Right lobe of liver (tissue), 6 donors: ENCODE results near the gene SDK1. TPM values are rescaled to one million over a fixed set of nuclear protein-coding genes. Genes with fewer than 3 reads are reported as not detected.

Source experiments
- ATAC-seq, 4 donors: fragments of 200-7000 bp; cut with Tn5 transposase; one replicate each; pipeline ENCODE4 v1.9.1; 2020; ENCODE audit warnings: mild to moderate bottlenecking in 4 of 4, moderate library complexity in 4 of 4
- DNase-seq, 3 donors: peaks; one replicate each; pipeline ENCODE4 v3.0.0-alpha.2; 2020
- H3K27ac ChIP-seq, 3 donors: fragments of 200-600 bp; one replicate each; pipeline ENCODE4 v1.8.0; 2022
- H3K27me3 ChIP-seq, 2 donors: fragments of 200-600 bp; one replicate each; pipeline ENCODE4 v1.8.0; 2022
- H3K36me3 ChIP-seq, 4 donors: fragments of 200-600 bp; sonication (generic) in 1 of 4; one replicate each; pipeline versions ENCODE4 v1.5.1 to v1.8.0; 2017 to 2022; ENCODE audit warnings: control low read depth in 1 of 4
- H3K4me1 ChIP-seq, 4 donors: fragments of 200-600 bp; sonication (generic) in 1 of 4; one replicate each; pipeline versions ENCODE4 v1.5.1 to v1.8.0; 2017 to 2022; ENCODE audit warnings: control low read depth in 1 of 4
- H3K4me3 ChIP-seq, 3 donors: fragments of 200-600 bp; one replicate each; pipeline ENCODE4 v1.8.0; 2022
- H3K9me3 ChIP-seq, 4 donors: fragments of 200-600 bp; sonication (generic) in 1 of 4; one replicate each; pipeline versions ENCODE4 v1.5.1 to v1.8.0; 2017 to 2022; ENCODE audit warnings: control low read depth in 1 of 4
- POLR2A ChIP-seq: fragments of 450-650 bp; IDR thresholded peaks from one replicate; pipeline ENCODE4 v1.6.1; 2017; ENCODE audit warnings: antibody characterized with exemption, mild to moderate bottlenecking
- WGBS: methylation state at CpG from one replicate; pipeline ENCODE4 v1.1.6; 2018; ENCODE audit warnings: low coverage, low lambda C conversion rate; ENCODE audit not compliant: insufficient coverage; ENCODE audit errors: missing lambda C conversion rate; 5-methylcytosine and 5-hydroxymethylcytosine counted together
- intact Hi-C, 2 donors: fragments of 100-400 bp; cut with DNase I; formaldehyde crosslinking; loops; one replicate each; pipeline versions ENCODE4 v1.11.2 to v1.14.1; 2022
- total RNA-seq, 6 experiments: library from RNA; depleted of rRNA in 2 of 6; stranded (reverse); fragments of >200 nt in 2 of 6; fragmentation: NEBNext Ultra II Directional in 3 of 6; extraction: Animal tissue kit (Norgen Biotek cat#: 25700) in 3 of 6; gene quantifications; one replicate each; pipeline versions ENCODE4 v1.1.0 to v1.2.4, GENCODE V29; 2016 to 2023
- TF ChIP-seq, protein P1 (sequence below), 4 donors: fragments of 200-600 bp in 3 of 4; fragments of 450-650 bp in 1 of 4; IDR thresholded peaks; one replicate each; pipeline versions ENCODE4 v1.5.1 to v1.8.0; 2016 to 2022; ENCODE audit warnings: antibody characterized with exemption in 4 of 4, mild to moderate bottlenecking in 2 of 4
- donor health status: DM: no; HTN: yes; CAD: no.
- donor health status: DM: no; HTN: no; CAD: no.
- donor health status: DM: no; HTN: no; CAD: no.
- donor health status: DM: no; HTN: yes; CAD: no.
- donor health status: DM: no; HTN: yes; CAD: no.

SDK1 gene
- total RNA-seq, 6 experiments from 2014 or later = 0.07 to 1.4 (median 0.65) TPM

DNA sequence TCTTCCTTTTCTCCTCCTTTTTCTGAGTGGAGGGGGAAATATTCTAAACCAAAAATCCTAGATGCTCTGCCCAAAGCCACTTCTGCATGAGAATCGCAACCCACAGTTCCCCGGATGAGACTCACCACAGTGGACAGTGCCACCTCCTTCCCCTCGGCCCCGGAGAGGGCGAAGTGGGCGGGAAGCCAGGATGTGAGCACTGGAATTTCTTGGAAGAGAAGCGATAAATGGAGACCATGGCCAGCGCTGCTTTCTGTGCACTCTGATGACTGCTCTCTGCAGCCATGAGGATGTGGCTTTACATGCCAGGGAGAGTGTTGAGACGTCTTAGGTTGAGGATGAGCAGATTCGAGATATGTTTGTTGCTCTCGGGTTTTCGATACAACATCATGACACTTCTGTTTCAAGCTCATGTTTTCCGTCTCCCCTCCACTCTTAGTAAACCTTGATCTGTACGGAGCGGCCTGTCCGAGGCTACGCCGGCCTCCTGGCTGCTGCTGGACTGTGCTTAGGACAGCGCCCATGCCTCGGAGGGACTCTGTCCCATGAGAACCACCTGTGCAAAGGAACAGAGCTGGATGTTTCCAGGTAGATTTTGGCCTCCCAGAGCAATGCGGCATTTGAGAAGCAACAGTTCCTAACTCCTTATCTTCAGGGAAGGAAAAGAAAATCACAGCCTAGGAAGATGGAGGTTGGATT, 966.4 kb downstream of the SDK1 start:
- TF ChIP-seq, protein P1, sequence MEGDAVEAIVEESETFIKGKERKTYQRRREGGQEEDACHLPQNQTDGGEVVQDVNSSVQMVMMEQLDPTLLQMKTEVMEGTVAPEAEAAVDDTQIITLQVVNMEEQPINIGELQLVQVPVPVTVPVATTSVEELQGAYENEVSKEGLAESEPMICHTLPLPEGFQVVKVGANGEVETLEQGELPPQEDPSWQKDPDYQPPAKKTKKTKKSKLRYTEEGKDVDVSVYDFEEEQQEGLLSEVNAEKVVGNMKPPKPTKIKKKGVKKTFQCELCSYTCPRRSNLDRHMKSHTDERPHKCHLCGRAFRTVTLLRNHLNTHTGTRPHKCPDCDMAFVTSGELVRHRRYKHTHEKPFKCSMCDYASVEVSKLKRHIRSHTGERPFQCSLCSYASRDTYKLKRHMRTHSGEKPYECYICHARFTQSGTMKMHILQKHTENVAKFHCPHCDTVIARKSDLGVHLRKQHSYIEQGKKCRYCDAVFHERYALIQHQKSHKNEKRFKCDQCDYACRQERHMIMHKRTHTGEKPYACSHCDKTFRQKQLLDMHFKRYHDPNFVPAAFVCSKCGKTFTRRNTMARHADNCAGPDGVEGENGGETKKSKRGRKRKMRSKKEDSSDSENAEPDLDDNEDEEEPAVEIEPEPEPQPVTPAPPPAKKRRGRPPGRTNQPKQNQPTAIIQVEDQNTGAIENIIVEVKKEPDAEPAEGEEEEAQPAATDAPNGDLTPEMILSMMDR (IDR thresholded peaks at IDR 0.05) = no peak
- TF ChIP-seq POLR2A = no peak
- peak in 1 of 3 donors; percentile 25 for DNase-seq
- no peaks in the 10 kb centered on the region for H3K9me3 ChIP-seq
- H3K4me1 ChIP-seq = no peaks in the 10 kb centered on the region
- no peaks in the 10 kb centered on the region for H3K36me3 ChIP-seq
- 72% methylated on average over 21 of the region's 21 CpGs for WGBS
- no peaks in the 10 kb centered on the region for H3K27me3 ChIP-seq
- ATAC-seq = no peak
- H3K27ac ChIP-seq = no peak overlapping the region
- no peak overlapping the region for H3K4me3 ChIP-seq
- intact Hi-C loops = no loop called here

DNA sequence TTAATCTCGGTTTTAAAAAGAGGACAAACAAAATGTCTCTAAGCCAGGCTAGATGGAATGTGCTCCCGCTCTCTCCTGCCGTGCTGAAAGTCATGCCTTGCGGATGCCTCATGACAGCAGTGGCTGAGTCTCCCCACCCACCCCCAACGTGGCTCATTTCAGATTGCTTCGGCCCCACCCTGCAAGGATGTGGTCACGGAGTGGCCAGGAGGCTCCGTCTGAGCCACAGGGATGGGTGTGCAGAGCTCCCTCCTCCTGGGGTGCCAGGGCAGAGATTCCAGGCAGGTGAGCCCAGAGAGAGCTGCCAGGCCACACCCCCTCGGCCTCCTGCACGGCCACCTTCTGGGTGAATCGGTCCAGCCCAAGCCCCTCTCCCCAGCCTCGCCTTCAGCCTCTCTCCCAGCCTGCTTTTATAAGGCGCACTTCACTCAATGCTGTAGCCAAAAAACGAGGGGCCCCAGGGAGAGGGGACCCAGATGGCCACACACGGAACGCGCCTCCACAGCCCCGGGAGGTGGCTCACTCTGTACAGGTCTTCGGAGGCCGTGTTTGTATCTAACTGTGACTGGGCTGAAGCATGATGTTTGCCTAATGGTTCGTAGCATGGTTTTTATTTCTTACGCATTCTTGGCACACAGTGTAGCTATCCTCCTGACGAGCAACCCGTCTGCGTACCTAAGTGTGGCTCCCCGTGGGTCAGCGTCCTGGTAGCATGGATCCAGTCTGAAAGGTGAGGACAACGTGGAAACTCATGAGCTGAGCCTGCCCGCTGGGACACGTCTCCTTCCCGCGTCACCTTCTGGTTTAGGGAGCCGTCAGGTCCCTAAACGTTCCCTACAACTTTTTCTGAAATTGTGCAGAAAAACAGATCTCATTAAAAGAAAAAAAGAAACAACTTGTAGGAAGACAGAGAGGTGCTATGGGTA, 967.3 kb downstream of the SDK1 start:
- H3K36me3 ChIP-seq = no peaks in the 10 kb centered on the region
- no peak for TF ChIP-seq POLR2A
- TF ChIP-seq, protein P1 (IDR thresholded peaks at IDR 0.05) = no peak
- H3K27me3 ChIP-seq = no peaks in the 10 kb centered on the region
- no peaks in the 10 kb centered on the region for H3K9me3 ChIP-seq
- H3K4me3 ChIP-seq = no peak overlapping the region
- no peak overlapping the region for H3K27ac ChIP-seq
- intact Hi-C loops = no loop called here
- no peaks in the 10 kb centered on the region for H3K4me1 ChIP-seq
- ATAC-seq (no peak), DNase-seq (peak in 1 of 3 donors; percentile 31)
- WGBS = 70% methylated on average over 14 of the region's 34 CpGs

DNA sequence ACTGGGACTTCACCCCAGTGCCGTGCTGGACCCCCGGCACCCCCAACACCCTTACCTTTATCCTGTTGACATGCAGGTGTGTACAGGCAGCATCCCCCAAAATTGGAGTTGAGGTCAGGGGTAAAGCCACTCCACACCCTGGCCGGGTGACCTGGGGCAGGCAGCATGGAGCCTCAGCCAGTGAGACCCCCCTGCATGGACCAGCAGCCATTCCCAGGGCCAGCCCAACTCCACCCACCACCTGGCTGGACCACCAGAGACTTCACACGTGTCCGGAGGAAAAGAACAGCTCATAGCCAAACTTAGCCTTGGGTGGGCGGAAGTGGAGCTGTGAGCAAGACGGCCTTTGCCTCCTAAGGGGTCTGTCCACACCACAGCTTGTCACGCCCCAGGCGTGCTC, 968.0 kb downstream of the SDK1 start:
- Histone ChIP-seq H3K36me3 (no peaks in the 10 kb centered on the region), H3K9me3 (no peaks in the 10 kb centered on the region), H3K27ac (no peak overlapping the region), H3K4me3 (no peak overlapping the region), H3K4me1 (no peaks in the 10 kb centered on the region), H3K27me3 (no peaks in the 10 kb centered on the region)
- no peak for TF ChIP-seq POLR2A
- TF ChIP-seq, protein P1 (IDR thresholded peaks at IDR 0.05) = no peak
- no peak for ATAC-seq
- 79% methylated on average over 8 of the region's 9 CpGs for WGBS
- intact Hi-C loops = no loop called here
- no peak for DNase-seq

DNA sequence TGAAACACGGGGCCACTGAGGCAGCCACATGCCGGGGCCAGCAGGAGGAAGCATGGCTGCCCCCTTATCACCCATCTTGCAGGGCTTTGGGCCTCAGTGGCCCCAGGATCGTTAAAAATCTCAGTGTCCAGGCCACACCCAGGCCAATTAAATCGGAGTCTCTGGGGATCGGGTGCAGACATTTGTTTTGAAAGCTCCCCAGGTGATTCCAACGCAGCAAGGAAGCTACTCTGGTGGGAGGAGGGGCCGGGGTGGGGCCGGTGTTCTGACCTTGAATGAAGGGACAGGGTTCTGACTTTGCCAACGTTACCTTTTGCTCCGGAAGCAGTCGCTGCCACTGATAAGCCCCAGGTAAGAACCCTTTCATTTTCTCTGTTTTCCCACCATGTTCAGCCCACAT, 968.7 kb downstream of the SDK1 start:
- Histone ChIP-seq H3K4me1 (no peaks in the 10 kb centered on the region), H3K9me3 (no peaks in the 10 kb centered on the region), H3K27me3 (no peaks in the 10 kb centered on the region), H3K36me3 (no peaks in the 10 kb centered on the region), H3K4me3 (no peak overlapping the region), H3K27ac (no peak overlapping the region)
- DNase-seq = no peak
- intact Hi-C loops = no loop called here
- TF ChIP-seq POLR2A = no peak
- TF ChIP-seq, protein P1 (IDR thresholded peaks at IDR 0.05) = no peak
- ATAC-seq = no peak
- 37% methylated on average over 2 of the region's 11 CpGs for whole genome bisulfite sequencing
